ENCODE data around the gene TDRD5. TPM values are rescaled to one million over a fixed set of nuclear protein-coding genes. Genes with fewer than 3 reads are reported as not detected.
A peak's percentile ranks its signal among the peaks of the same experiment; 100 is the strongest.
"Not testable (repeated sequence)": the region's sequence is repeated elsewhere in the genome, so short reads cannot be mapped to it uniquely, and the experiment has no call there.

TDRD5 gene
- total RNA-seq, 2 donors from 2014 or later = not detected

DNA sequence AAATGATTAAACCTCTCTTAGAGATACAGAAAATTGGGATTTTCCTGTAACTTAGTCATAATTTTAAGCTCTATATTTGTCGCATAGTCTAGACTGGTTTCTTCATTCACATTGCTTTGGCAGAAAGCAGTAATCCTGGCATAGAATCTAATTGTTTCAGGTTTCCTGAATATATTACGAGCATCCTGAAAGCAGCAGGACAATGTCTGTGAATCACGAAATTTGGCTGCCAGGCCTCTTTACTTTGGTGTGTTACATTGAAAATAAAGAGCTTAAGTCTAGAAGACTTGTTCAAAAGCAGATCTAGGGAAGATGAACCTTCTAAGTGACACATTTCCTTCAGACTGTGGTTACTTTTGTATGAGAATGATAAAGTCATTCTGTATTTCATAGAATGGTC is 72.2 kb downstream of the TDRD5 start:
- Mint-ChIP-seq H3K4me1 (ENCODE audit: low read depth in 2 of 2) (no peaks in the 10 kb centered on the region), H3K9me3 (peaks cover 6% of the 10 kb centered on the region), H3K27ac (no peak overlapping the region), H3K4me3 (no peak overlapping the region), H3K36me3 (no peaks in the 10 kb centered on the region), H3K27me3 (peaks cover 0 to 22% of the 10 kb centered on the region in 2 donors)
- ATAC-seq (no peak), DNase-seq (ENCODE audit: low spot score) (no peak)

DNA sequence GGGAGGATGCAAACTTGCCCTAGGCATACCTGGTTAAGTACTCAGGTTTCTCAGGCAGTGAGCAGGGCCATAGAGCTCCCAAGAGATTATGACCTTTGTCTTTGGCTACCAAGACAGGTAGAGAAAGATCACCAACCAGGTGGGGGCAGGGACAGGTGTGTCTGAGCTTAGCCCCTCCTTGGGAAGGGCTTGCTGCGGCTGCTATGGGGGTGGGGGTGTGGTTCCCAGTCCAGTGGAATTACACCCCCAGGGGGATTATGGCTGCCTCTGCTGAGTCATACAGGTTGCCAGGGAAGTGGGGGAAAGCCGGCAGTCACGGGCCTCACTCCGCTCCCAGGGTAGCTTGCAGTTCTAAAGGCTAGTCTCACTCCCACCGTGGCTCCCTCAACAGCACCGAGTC is 86.2 kb downstream of the TDRD5 start:
- Mint-ChIP-seq H3K9me3 (peaks cover 13% of the 10 kb centered on the region), H3K4me3 (no peak overlapping the region), H3K27me3 (peaks cover 7 to 20% of the 10 kb centered on the region in 2 donors), H3K27ac (no peak overlapping the region), H3K36me3 (no peaks in the 10 kb centered on the region), H3K4me1 (ENCODE audit: low read depth in 2 of 2) (no peaks in the 10 kb centered on the region)
- ATAC-seq (no peak), DNase-seq (ENCODE audit: low spot score) (no peak)

DNA sequence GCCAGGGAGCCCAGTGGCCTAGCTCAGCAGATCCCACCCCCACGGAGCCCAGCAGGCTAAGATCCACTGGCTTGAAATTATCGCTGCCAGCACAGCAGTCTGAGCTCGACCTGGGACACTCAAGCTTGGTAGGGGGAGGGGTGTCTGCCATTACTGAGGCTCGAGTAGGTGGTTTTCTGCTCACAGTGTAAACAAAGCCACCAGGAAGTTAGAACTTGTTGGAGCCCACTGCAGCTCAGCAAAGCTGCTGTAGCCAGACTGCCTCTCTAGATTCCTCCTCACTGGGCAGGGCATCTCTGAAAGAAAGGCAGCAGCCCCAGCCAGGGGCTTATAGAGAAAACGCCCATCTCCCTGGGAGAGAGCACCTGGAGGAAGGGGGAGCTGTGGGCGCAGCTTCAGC is 102.9 kb downstream of the TDRD5 start:
- not testable (repeated sequence) for H3K4me1 Mint-ChIP-seq (ENCODE audit: low read depth in 2 of 2); DNase-seq (ENCODE audit: low spot score); H3K9me3 Mint-ChIP-seq; H3K27ac Mint-ChIP-seq; H3K36me3 Mint-ChIP-seq; ATAC-seq; H3K4me3 Mint-ChIP-seq
- H3K27me3 Mint-ChIP-seq = peaks cover 12 to 25% of the 10 kb centered on the region in 2 donors

DNA sequence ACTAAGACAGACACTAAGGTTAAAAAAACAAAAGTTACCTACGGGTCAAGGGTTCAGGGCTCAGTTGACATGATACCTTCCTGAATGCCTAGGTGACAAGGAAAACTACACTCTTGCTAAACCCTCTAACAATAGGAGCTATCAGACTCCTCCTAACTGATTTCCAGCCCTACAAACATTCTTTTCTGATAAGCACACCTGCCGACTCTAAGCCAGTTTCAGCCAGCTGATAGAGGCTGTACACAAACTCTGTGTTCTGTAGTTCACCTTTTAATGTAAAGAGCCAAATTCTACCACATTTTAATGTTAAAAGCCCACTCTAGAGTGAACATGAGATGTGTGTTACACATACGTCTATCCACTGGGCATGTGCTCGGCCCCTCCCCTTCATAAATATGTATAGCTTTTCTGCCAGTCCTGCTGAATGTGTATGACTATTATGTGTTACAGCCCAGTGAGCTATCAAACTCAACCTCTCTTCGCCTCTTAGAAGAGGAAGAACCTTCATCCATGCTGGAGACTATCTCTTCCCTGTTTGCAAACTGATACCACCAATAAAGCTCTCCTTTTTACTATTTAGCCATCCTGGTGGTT is 111.4 kb downstream of the TDRD5 start:
- no peak for DNase-seq (ENCODE audit: low spot score)
- Mint-ChIP-seq H3K4me1 (ENCODE audit: low read depth in 2 of 2) (no peaks in the 10 kb centered on the region), H3K27ac (no peak overlapping the region), H3K9me3 (no peaks in the 10 kb centered on the region), H3K27me3 (peaks cover 0 to 10% of the 10 kb centered on the region in 2 donors), H3K4me3 (no peak overlapping the region), H3K36me3 (no peaks in the 10 kb centered on the region)
- no peak for ATAC-seq

DNA sequence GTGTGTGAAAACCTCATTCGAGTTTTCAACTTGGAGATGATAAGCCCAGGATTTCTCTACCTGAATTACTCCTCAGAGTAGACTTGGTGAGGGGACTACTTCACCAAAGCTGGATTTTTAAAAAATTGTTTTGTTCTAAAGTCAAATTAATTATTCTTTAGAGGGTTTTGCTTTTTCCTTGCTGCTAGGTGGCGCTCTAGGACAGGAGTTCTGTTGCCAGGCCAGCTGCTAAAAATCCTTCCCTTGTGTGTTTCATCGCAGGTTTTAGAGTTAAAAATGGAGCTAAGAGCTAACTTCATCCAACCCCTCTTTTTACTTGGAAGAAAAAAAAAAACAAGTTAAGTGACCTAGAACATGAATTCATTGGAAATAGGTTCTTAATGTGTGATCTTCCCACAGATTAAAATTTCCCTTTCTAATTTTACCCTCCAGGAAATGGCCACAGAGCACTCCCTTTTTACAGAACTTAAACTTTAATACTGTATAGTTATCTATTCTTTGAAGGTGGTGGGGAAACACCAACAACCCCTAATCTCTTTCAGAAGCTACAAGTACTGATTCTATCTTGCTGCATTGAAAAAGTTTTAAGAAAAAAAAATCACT is 114.8 kb downstream of the TDRD5 start:
- Mint-ChIP-seq H3K4me3 (no peak overlapping the region), H3K36me3 (no peaks in the 10 kb centered on the region), H3K27ac (no peak overlapping the region), H3K27me3 (peaks cover 0 to 17% of the 10 kb centered on the region in 2 donors), H3K4me1 (ENCODE audit: low read depth in 2 of 2) (peaks cover 0 to 3% of the 10 kb centered on the region in 2 donors), H3K9me3 (no peaks in the 10 kb centered on the region)
- no peak for DNase-seq (ENCODE audit: low spot score)
- no peak for ATAC-seq

DNA sequence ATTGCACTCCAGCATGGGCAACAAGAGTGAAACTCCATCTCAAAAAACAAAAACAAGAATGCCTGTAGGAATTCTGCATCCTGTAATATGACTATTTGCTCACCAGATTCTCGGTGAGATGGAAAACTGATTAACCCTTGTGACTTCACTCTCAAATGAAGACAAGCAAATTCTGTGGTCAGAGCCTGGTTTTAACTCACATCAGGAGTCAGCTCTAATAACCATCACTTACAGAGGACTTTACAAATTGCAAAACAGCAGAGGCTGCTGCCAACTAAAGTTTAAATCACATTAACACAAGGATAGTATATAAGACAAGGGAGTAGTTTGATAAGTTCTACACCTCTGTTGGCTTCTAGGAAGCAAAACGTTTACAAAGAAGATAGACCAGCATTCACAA is 115.8 kb downstream of the TDRD5 start:
- Mint-ChIP-seq H3K27me3 (peaks cover 4 to 22% of the 10 kb centered on the region in 2 donors), H3K4me3 (no peak overlapping the region), H3K9me3 (peaks cover 2% of the 10 kb centered on the region), H3K27ac (no peak overlapping the region), H3K36me3 (no peaks in the 10 kb centered on the region), H3K4me1 (ENCODE audit: low read depth in 2 of 2) (peaks cover 0 to 3% of the 10 kb centered on the region in 2 donors)
- DNase-seq (ENCODE audit: low spot score) (no peak), ATAC-seq (no peak)

DNA sequence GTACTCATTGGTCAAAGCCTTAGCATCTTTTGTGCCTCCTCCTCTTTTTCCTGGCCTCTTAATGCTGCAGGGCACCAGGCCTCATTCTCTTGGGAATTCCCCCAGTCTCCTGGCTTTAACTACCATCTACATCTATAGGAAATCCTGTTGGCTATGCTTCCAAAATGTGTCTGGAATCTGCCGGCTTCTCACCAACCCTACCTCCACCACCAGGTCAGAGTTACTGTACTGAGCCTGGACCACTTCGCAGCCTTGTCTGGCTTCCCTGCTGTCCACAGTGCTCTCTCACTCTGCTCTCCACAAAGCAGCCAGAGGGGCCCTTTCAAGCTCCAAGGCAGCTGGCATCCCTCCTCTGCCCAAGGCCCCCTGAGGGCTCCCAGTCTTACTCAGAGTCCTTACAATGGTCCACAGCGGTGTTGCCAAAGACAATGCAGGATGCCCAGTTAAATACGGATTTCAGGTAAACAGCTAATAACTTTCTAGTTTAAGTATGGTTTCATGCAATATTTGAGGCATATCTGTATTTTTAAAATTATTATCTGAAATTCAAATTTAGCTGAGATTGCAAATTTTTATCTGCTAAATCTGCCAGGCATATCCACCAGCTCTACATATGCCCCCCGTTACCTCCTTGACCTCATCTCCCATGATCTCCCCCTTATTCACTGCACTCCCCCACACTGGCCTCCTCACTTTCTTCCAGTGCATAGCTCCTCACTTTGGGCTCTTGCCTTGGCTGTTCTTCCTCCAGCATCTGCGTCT is 117.0 kb downstream of the TDRD5 start:
- H3K4me1 Mint-ChIP-seq (ENCODE audit: low read depth in 2 of 2) = peaks cover 0 to 3% of the 10 kb centered on the region in 2 donors
- no peaks in the 10 kb centered on the region for H3K36me3 Mint-ChIP-seq
- peaks cover 2% of the 10 kb centered on the region for H3K9me3 Mint-ChIP-seq
- no peak overlapping the region for H3K27ac Mint-ChIP-seq
- peak in 1 of 2 donors; percentile 28 for ATAC-seq
- no peak for DNase-seq (ENCODE audit: low spot score)
- H3K4me3 Mint-ChIP-seq = no peak overlapping the region
- H3K27me3 Mint-ChIP-seq = peaks cover 4 to 17% of the 10 kb centered on the region in 2 donors

DNA sequence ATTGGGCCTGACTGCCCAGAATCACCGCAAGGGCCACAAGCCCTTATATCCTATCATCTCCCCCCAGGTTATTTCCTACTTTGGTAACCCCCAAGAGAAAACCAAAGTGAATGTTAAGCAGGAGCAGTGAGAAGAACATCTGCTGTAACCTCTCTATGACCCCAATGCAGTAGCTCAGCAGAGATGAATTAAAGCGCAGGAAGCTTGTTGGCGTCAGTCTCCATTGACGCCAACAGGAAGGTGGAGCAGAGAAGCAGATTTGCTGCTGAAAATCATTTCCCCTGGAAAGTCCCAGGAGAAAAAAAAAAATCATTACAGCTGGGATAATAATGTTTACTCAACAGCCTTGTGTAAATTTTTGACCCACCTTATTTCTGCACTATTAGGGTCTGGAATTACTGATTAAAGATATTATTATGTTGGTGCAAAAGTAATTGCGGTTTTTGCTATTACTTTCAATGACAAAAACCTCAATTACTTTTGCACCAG is 118.3 kb downstream of the TDRD5 start:
- Mint-ChIP-seq H3K27me3 (peaks cover 4 to 12% of the 10 kb centered on the region in 2 donors), H3K9me3 (peaks cover 11% of the 10 kb centered on the region), H3K36me3 (peaks cover 9% of the 10 kb centered on the region), H3K4me1 (ENCODE audit: low read depth in 2 of 2) (peaks cover 0 to 3% of the 10 kb centered on the region in 2 donors), H3K4me3 (no peak overlapping the region), H3K27ac (no peak overlapping the region)
- ATAC-seq = no peak
- DNase-seq (ENCODE audit: low spot score) = no peak

DNA sequence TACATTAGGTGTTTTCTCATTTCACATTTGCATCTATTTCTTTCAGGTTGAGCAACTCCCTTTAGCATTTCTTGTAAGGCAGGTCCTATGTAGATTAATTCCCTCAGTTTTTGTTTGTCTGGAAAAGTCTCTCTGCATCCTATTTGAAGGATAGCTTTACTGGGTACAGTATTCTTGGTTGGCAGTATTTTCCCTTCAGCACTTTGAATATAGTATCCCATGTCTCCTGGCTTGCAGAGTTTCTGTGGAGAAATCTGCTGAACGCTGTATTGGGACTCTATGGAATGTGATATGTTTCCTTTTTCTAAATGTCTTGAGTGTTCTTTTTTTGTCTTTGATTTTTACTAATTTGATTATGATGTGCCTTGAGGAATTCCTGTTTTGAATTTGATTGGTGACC is 122.5 kb downstream of the TDRD5 start:
- peaks cover 0 to 3% of the 10 kb centered on the region in 2 donors for H3K4me1 Mint-ChIP-seq (ENCODE audit: low read depth in 2 of 2)
- H3K36me3 Mint-ChIP-seq = peaks cover 41% of the 10 kb centered on the region
- ATAC-seq (no peak), DNase-seq (ENCODE audit: low spot score) (no peak)
- H3K9me3 Mint-ChIP-seq = peaks cover 30% of the 10 kb centered on the region
- peaks cover 7 to 13% of the 10 kb centered on the region in 2 donors for H3K27me3 Mint-ChIP-seq
- H3K27ac Mint-ChIP-seq = no peak overlapping the region
- H3K4me3 Mint-ChIP-seq = no peak overlapping the region

DNA sequence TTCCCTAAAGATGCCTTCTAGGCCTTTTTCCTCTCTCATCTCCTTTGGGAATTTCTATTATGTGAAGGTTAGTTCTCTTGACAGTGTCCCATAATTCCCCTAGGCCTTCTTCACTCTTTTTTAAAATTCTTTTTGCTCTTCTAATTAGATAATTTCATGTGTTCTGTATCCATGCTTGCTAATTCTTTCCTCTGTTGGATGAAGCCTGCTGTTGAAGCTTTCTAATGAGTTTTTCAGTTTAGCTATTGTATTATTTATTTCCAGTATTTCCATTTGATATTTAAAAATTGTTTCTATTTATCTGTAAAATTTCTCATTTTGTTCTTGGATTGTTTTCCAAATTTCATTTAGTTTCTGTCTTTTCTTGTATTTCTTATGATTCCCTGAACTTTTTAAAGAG is 123.0 kb downstream of the TDRD5 start:
- H3K4me3 Mint-ChIP-seq = no peak overlapping the region
- H3K36me3 Mint-ChIP-seq = peaks cover 46% of the 10 kb centered on the region
- ATAC-seq (no peak), DNase-seq (ENCODE audit: low spot score) (no peak)
- H3K27ac Mint-ChIP-seq = no peak overlapping the region
- peaks cover 0 to 3% of the 10 kb centered on the region in 2 donors for H3K4me1 Mint-ChIP-seq (ENCODE audit: low read depth in 2 of 2)
- H3K27me3 Mint-ChIP-seq = peaks cover 7 to 10% of the 10 kb centered on the region in 2 donors
- H3K9me3 Mint-ChIP-seq = peaks cover 30% of the 10 kb centered on the region

DNA sequence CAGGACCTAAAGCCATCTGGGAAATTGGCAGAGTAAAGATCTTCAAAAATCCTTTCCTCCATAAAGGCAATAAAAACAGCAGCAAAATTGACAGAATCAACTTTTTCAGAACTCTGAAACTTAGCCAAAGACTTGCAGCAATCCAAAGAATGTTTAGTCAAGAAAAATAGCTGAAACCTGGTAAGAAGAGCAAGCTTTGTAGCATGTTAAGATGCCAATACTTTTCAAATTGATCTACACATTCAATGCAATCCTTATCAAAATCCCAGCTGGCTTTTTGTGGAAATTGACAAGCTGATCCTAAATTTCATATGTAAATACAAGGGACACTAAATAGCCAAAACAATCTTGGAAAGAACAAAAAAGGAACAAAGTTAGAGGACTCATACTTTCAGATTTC is 127.6 kb downstream of the TDRD5 start:
- Mint-ChIP-seq H3K27ac (no peak overlapping the region), H3K27me3 (peaks cover 11 to 12% of the 10 kb centered on the region in 2 donors), H3K36me3 (peaks cover 45% of the 10 kb centered on the region), H3K9me3 (peaks cover 32% of the 10 kb centered on the region), H3K4me3 (no peak overlapping the region), H3K4me1 (ENCODE audit: low read depth in 2 of 2) (no peaks in the 10 kb centered on the region)
- ATAC-seq (no peak), DNase-seq (ENCODE audit: low spot score) (no peak)

DNA sequence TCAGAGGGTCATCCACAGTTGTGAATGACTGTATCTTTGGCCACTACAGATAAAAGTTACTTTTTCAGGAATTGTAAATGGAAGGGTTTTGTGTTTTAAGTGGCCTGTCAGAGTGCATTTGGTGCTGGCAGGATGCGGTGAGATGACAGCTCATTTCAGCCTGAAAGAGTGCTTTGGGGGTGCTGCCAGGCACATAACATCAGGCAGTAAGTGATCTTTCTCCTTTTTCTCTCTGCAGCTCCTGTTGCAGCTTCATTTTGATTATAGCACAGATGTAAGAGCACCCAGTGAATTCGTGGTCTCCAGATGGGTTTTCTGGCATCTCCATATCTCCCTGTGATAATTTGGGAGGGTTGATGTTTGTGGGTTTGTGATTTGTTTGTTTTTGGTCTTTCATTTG is 136.6 kb downstream of the TDRD5 start:
- H3K4me3 Mint-ChIP-seq = no peak overlapping the region
- no peaks in the 10 kb centered on the region for H3K36me3 Mint-ChIP-seq
- no peaks in the 10 kb centered on the region for H3K4me1 Mint-ChIP-seq (ENCODE audit: low read depth in 2 of 2)
- ATAC-seq = no peak
- H3K27ac Mint-ChIP-seq = no peak overlapping the region
- peaks cover 5 to 15% of the 10 kb centered on the region in 2 donors for H3K27me3 Mint-ChIP-seq
- no peaks in the 10 kb centered on the region for H3K9me3 Mint-ChIP-seq
- DNase-seq (ENCODE audit: low spot score) = no peak

DNA sequence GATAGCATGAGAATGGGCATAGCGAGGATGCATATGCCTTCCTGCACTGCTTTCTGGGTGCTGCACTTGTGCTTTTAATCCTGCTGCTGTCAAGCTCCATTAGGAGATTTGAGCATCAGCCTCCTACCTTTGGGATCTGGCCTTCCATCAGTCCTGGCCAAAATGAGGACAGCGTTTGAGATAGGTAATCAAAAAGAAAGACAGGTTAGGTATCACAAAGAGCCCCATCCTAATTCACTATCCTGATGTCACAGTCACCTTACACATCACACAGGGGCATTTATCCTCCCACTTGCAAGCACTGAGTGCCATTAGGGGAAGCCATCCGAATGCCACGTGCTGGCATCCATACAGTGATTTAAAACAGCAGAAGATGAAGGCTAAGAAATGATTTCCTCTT is 138.2 kb downstream of the TDRD5 start:
- no peak for DNase-seq (ENCODE audit: low spot score)
- H3K9me3 Mint-ChIP-seq = no peaks in the 10 kb centered on the region
- no peaks in the 10 kb centered on the region for H3K4me1 Mint-ChIP-seq (ENCODE audit: low read depth in 2 of 2)
- no peak for ATAC-seq
- H3K36me3 Mint-ChIP-seq = no peaks in the 10 kb centered on the region
- no peak overlapping the region for H3K27ac Mint-ChIP-seq
- peaks cover 11 to 20% of the 10 kb centered on the region in 2 donors for H3K27me3 Mint-ChIP-seq
- H3K4me3 Mint-ChIP-seq = no peak overlapping the region

DNA sequence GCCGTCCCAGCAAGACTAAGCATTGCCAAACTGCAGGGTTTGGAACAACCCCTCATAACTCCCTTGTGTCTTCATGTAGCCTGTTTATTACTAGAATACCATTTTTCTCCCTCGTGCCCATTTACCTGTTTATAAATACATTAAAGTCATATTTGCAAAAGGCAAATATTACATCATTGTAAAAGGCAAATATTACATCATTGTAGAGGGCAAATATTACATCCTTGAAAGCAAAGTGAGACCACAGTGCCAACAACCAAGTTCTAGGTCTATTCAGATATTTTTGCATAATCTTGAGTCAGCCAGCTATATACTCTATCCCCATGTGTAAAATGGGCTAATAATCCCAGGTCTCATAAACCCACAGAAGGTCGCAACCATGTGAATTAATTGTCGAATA is 140.0 kb downstream of the TDRD5 start:
- DNase-seq (ENCODE audit: low spot score) = no peak

More for the DNA sequence above, 140.0 kb downstream of the TDRD5 start:
- H3K27me3 Mint-ChIP-seq = peaks cover 19 to 22% of the 10 kb centered on the region in 2 donors
- H3K27ac Mint-ChIP-seq = no peak overlapping the region
- H3K36me3 Mint-ChIP-seq = no peaks in the 10 kb centered on the region
- no peak overlapping the region for H3K4me3 Mint-ChIP-seq
- no peak for ATAC-seq
- H3K4me1 Mint-ChIP-seq (ENCODE audit: low read depth in 2 of 2) = no peaks in the 10 kb centered on the region
- no peaks in the 10 kb centered on the region for H3K9me3 Mint-ChIP-seq

All from natural killer cell treated with Interleukin-12 subunit alpha and Interleukin-12 subunit beta and Interleukin-15 and Interleukin-18, amount 100 ng/mL, for 72 hours (primary cell).